Stimulated activated CD4-positive, alpha-beta T cell treated with anti-CD3 and anti-CD28 coated beads, Interleukin-2, amount 100 ng/mL, for 4 hours (primary cell): ENCODE results near the gene FICD.
A peak's percentile ranks its signal among the peaks of the same experiment; 100 is the strongest.
"Not testable (repeated sequence)": the region's sequence is repeated elsewhere in the genome, so short reads cannot be mapped to it uniquely, and the experiment has no call there.

ENCODE experiments used
- DNase-seq: peaks from one replicate; pipeline ENCODE4 v3.0.0-alpha.2; 2020; ENCODE audit warnings: low read depth

FICD gene

GRCh38 chr12:108514973-108515814, at the start of gene FICD:
TSS of gene FICD (plus strand) at chr12:108515277. CDS start at chr12:108516973, 1,696 bp downstream.
- peak; percentile 99 for DNase-seq

DNA sequence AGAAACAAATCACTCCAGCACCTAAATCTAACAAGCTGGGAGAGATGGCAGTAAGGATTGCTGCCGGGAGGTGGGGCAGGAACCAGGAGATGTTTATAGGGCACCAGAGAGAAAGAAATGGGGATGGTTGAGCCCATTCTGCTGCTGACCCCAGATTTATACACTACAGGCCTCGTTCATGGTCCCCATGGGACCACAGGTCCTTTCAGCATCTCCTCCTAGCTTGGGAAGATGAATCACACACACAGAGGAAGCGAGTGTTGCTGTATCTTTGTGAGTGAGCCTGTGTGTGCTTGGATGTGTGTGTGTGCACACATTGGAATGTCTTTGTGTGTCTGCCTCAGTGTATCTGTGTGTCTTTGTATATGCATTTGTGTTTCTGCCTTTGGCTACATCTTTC, 49.7 kb upstream of the FICD start:
- DNase-seq = no peak

DNA sequence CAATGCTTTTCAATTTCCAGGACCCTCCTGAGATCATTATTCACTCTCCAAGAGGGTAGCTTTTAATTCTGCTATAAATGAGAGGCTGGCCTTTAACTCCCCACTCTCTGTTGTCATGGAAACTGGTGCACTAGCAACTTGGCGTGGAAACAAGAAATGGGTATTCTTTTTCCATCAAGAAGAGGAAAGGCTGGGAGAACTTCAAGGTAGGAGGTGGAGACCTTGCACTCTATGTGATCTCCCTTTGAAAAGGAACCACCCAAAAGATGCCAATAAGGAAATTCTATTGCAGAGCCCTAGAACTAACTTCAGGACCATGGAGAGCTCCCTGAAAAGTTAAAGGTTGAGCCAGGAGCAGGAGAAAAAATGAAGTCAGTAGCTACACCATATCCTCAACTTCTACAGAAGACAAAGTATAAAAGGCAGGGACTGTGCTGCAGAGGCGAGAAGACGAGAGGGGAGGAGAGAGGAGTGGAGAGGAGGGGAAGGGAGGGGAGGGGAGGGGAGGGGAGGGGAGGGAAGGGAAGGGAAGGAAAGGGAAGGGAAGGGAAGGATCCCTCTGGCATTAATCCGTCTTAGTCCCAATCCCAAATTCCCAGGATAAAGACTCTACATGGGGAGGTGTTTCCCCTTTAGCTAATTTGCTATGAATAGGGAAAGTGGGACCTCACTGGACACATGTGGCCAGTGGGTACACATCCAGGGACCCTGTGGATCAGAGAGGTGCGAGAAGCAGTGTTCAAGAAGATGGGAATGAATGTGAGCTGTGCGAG, 46.7 kb upstream of the FICD start:
- no peak for DNase-seq

DNA sequence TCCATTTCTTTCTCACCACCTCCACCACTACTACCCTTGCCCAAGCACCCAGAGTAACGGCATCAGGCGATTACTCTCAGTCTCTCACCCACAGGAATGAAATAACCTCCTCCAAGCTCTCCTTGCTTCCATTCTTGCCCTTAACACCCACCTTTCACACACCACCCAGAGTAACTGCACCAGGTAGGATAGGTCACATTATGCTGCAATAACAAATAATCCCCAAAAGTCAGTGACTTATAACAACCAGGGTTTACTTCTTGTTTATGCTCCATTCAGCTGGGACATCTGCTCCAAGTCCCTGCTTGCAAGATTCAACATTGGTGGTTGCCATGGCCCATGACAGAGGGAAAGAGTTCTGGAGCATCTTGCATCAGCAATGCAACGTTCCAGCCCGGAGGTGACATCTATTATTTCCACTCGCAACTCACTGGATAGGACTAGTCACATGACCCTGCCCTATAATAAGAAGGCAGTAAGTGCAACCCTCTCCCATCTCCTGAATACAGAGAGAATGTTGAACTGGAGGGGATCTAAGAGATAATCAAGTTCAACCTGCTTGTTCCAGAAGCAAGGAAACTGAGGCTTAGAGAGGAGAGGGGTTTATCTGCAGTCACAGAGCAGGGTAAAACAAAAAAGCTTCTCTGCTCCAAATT, 41.5 kb upstream of the FICD start:
- DNase-seq = no peak

DNA sequence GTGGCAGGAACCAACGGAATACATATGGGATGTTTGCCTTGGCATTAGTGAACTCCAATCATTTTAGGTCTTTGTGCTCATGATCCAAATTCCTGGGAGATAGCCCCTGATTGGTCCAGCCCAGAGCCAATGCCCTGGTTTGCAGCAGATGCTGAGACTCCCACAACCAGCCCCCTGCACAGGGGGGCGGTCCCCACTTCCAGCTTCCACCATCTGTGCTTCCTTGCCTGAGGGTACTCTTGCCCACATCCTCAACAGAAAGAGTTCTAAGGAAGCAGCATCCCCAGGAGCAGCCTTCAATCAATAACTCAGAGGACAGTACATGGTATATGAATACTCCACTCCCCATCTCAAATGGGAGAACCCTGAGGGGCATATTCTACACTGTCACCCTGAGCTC, 39.7 kb upstream of the FICD start:
- no peak for DNase-seq

DNA sequence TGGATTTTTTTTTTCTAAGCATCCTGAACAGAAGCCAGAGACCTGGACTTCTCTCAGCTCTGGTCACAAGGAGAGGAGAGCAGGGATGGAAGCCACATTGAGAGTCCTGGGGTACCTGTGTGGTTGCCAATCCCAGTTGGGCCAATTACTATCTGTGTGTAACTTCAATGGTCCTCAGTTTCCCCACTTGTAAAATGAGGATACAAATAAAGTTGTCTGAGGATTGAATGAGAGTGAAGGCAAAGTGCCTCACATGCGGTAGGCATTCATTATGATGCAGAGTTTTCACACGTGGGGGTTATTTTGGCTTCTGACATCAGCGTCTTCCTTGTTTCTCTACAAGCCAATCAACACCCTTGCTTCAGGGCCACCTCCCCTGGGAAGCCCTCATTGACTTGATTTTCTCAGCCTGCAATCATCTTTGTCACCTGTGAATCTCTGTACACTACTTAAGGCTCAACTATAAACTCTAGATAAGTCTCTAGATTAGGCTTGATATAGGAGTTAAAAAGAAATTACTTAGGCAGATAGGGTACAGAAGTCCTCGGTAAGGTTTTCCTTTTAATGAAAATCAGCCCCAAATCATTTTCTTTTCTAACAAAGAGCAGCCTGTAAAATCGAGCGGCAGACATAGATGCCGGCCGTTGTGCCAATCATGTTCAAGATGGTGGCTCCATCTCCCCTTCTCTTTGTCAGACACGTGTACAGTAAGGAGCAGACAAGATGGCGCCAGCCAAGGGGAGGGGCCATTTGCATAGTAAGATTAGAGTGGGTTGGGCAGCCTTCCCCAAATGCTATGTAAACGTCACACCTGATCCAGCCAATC, 37.8 kb upstream of the FICD start:
- DNase-seq = no peak

- DNase-seq = no peak
Measured at GRCh38 chr12:108477881-108478259, 37.2 kb upstream of the FICD start.

DNA sequence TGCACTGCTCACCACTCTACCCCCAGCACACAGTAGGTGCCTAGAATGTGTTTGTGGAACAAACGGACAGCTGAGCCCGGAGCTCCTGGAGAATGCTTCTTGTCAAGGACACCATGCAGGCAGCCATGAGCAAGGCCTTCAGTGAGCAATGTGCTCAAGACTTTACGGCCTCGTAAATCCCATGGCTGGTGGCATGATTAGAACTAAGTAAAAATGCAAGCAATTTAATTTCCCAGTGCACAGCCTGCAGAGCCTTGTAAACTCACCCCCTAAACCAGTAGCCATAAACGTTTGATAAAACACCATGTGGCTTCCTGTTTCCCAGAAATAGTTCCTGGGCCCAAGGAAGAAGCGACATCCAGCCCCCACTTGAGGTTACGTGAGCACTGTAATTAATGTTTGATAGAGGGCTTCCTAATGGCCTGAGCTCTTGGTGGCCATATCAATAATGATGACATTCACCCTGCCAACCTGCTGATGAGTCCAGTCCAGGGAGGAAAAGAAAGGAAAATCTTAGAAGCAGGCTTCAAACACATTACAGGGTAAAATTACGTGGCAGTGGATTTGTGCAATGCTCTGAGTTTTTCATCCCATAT, 36.4 kb upstream of the FICD start:
- no peak for DNase-seq

DNA sequence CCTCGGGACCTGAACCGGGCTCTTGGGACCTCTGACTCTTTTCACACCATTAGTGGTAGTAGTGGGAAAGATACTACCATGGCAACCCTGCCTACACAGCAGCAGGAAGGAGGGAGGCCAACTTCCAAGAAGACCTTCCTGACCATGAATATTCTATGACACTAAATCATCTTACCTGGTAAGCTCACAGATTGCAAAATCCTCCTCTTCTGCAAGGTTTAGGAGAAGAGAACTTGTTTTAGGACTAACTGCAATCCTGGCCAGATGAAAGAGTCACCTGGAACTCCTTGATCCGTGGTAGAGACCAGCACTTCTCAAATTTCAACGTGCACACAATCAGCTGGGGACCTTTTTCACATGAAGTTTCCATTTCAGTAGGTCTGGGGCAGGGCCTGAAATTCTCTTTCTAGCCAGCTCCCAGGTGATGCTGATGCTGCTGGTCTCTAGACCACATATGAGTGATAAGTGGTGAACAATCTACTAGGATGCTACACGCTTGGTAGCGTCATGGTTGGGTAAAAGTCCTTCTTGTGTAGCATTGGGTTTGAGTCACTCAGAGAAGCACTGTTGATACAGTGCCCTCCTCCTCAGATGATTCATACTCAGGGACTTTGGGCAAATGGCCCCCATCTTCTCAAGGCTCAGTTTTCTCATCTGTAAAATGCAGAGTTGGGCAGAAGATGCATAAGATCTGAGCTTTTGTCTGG, 35.6 kb upstream of the FICD start:
- no peak for DNase-seq

- DNase-seq = no peak
Measured at GRCh38 chr12:108482717-108483212, 32.3 kb upstream of the FICD start.

- no peak for DNase-seq
Measured at GRCh38 chr12:108483213-108484059, 31.6 kb upstream of the FICD start.

DNA sequence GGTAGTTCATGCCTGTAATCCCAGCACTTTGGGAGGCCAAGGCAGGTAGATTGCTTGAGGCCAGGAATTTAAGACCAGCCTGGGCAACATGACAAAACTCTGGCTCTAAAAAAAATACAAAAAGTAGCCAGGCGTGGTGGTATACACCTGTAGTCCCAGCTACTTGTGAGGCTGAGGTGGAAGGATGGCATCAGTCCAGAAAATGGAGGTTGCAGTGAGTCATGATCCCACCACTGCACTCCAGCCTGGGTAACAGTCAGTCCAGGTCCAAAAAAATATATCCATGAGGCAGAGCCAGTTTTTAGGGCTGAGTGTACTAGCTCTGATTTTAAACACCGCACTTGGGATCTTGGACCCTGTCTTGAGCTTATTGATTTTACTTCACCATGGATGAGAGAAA, 30.6 kb upstream of the FICD start:
- DNase-seq = no peak

DNA sequence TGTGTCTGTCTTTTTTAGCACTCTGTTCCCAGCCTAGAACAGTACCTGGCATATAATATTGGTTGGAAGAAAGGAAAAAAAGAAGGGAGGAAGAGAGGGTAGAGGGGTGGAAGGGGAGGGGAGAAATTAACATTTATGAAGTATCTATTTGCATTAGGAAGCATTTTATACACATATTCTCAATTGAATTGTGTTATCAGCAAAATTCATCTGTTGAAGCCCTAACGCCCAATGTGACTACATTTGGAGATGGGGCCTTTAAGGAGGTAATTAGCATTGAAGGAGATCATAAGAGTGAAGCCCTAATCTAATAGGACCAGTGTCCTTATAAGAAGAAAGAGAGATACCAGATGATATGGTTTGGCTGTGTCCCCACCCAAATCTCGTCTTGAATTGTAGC, 30.2 kb upstream of the FICD start:
- no peak for DNase-seq

- not testable (repeated sequence) for DNase-seq
Measured at GRCh38 chr12:108485371-108485770, 29.7 kb upstream of the FICD start.

DNA sequence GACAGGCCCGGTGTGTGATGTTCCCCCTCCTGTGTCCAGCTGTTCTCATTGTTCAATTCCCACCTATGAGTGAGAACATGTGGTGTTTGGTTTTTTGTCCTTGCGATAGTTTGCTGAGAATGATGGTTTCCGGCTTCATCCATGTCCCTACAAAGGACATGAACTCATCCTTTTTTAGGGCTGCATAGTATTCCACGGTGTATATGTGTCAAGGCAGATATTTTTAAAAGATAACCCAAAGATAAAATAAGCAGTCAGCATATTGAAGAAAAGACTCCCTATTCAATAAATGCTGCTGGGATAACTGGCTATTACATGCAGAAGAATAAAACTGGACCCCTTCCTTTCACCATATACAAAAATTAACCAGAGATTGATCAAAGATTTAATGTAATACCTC, 28.0 kb upstream of the FICD start:
- DNase-seq = not testable (repeated sequence)

DNA sequence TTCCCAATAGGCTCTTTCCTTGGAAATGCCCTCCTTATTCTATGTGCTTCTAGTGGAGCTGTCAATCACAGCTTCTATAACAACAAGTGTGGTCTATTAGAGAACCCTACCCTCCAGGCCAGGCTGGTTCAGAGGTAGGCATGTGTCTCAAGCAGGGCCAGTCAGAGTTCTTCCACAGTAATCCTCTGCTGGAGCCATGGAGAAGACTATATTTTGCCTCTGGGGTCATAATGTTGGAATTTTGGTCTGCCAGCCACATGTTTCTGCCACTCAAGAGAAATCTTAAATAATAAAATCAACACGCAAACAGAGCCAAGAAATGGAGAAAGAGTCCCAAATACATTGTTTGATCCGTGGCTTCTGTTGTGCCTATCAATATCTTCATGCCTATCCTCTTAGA, 23.8 kb upstream of the FICD start:
- DNase-seq = no peak

GRCh38 chr12:108495054-108495453, 20.0 kb upstream of the FICD start:
- no peak for DNase-seq

DNA sequence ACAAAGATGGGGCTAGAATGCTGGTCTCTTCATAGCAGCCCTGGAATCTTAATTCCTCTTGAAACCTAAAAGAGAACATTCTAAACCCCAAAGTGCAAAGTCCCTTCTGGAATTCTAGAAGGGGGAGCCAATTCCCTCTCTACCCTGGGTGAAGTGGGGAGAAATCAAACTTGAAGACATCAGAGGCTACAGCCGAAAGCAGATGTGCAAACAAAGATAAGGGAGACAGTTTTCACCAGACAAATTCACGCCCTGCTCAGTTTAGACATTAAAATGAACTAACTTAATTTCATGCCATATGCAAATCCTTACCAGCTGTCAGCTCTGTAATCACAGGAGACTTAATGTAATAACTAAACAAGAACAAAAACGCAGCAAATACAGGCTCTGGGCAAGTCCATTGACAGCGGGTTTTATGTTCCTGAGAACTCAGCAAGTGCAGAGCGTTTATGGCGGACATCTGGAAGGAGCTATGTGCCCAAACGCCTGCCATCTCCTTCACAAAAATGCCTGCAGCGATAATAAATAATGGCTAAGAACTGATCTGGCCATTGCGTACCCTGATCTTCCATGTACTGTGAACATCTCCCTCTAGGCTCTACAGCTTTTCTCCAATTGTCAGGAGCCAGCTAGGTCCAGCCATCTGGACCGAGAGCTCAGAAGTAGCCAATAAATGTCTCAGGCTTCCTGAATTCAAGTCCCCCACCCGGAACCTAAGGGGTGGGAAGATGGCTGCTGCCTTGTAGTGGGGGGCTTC, 19.1 kb upstream of the FICD start:
- DNase-seq = no peak

- DNase-seq = no peak
Measured at GRCh38 chr12:108498136-108498535, 16.9 kb upstream of the FICD start.
